Caco-2 (cell line): ENCODE results near the gene TMA7. TPM values are rescaled to one million over a fixed set of nuclear protein-coding genes. Genes with fewer than 3 reads are reported as not detected.
"Not testable (repeated sequence)": the region's sequence is repeated elsewhere in the genome, so short reads cannot be mapped to it uniquely, and the experiment has no call there.

Experiments
- BruUV-seq: library from RNA; stranded (reverse); fragments of 400-500 nt; replicated peaks from 2 replicates; lab custom pipeline; 2021; lab: Mats Ljungman, UMichigan
- CTCF ChIA-PET: fragments of 300-600 bp; sonication (Branson Sonifier 250); formaldehyde crosslinking; loops from one replicate; lab custom pipeline; 2022; ENCODE audit warnings: antibody characterized with exemption; lab: Charles Lee
- POLR2A ChIA-PET: fragments of 300-600 bp; sonication (Branson Sonifier 250); formaldehyde crosslinking; loops from one replicate; lab custom pipeline; 2022; ENCODE audit warnings: antibody characterized with exemption; lab: Charles Lee
- DNase-seq, 2 experiments: peaks; one replicate each; pipeline versions ENCODE4 v3.0.0 to v3.0.0-alpha.2; 2020 to 2022
- H3K27me3 ChIP-seq: replicated peaks from 2 replicates; pipeline ENCODE4 v1.6.0; 2011; ENCODE audit warnings: low read length; ENCODE audit not compliant: control insufficient read depth, insufficient read depth
- H3K36me3 ChIP-seq: 2 replicates; pipeline ENCODE4 v1.5.1; 2011; ENCODE audit warnings: low read length; ENCODE audit not compliant: control insufficient read depth, insufficient read depth
- H3K4me1 ChIP-seq: fragments of 250-450 bp; sonication (Bioruptor Pico); 2 replicates; pipeline ENCODE4 v1.5.1; 2020; ENCODE audit warnings: mild to moderate bottlenecking
- H3K4me3 ChIP-seq: 2 replicates; pipeline ENCODE4 v1.5.1; 2011; ENCODE audit warnings: low read depth, mild to moderate bottlenecking, control low read depth, low read length
- H3K9me3 ChIP-seq: fragments of 250-450 bp; sonication (Bioruptor Pico); 2 replicates; pipeline ENCODE4 v1.5.1; 2020; ENCODE audit warnings: mild to moderate bottlenecking, moderate library complexity
- H3K27ac Mint-ChIP-seq: one replicate; pipeline ENCODE4 v1.8.0; 2022; ENCODE audit warnings: mixed read lengths; ENCODE audit not compliant: unreplicated experiment
- H3K27me3 Mint-ChIP-seq: one replicate; pipeline ENCODE4 v1.8.0; 2022; ENCODE audit warnings: mixed read lengths; ENCODE audit not compliant: insufficient read depth, unreplicated experiment
- H3K36me3 Mint-ChIP-seq: one replicate; pipeline ENCODE4 v1.8.0; 2022; ENCODE audit warnings: mild to moderate bottlenecking, mixed read lengths; ENCODE audit not compliant: insufficient read depth, unreplicated experiment
- H3K4me1 Mint-ChIP-seq: one replicate; pipeline ENCODE4 v1.8.0; 2022; ENCODE audit warnings: low read depth, mixed read lengths; ENCODE audit not compliant: unreplicated experiment
- H3K4me3 Mint-ChIP-seq: one replicate; pipeline ENCODE4 v1.8.0; 2022; ENCODE audit warnings: mild to moderate bottlenecking, moderate library complexity, mixed read lengths; ENCODE audit not compliant: unreplicated experiment
- H3K9me3 Mint-ChIP-seq: one replicate; pipeline ENCODE4 v1.8.0; 2022; ENCODE audit warnings: mixed read lengths; ENCODE audit not compliant: unreplicated experiment
- intact Hi-C: fragments of 100-400 bp; cut with micrococcal nuclease; formaldehyde crosslinking; loops from one replicate; pipeline ENCODE4 v1.10.0; 2022; ENCODE audit not compliant: unreplicated experiment
- total RNA-seq: library from RNA; stranded (reverse); gene quantifications from 2 replicates; pipeline ENCODE4 v1.2.3, GENCODE V29; 2022
- TF ChIP-seq, protein P1 (sequence below), 2 experiments: fragments of 200-600 bp in 1 of 2; IDR thresholded peaks; 1 replicate in 1 of 2; 2 replicates in 1 of 2; pipeline versions ENCODE4 v1.5.1 to v1.8.0; 2011 to 2022; ENCODE audit warnings: antibody characterized with exemption in 1 of 2, control low read depth in 1 of 2, inconsistent platforms in 1 of 2, low read depth in 1 of 2, low read length in 1 of 2, mild to moderate bottlenecking in 1 of 2, moderate library complexity in 1 of 2; ENCODE audit not compliant: insufficient read depth in 1 of 2, severe bottlenecking in 1 of 2, unreplicated experiment in 1 of 2

Gene TMA7
- total RNA-seq, 1 experiment from 2014 or later: 205 TPM

DNA sequence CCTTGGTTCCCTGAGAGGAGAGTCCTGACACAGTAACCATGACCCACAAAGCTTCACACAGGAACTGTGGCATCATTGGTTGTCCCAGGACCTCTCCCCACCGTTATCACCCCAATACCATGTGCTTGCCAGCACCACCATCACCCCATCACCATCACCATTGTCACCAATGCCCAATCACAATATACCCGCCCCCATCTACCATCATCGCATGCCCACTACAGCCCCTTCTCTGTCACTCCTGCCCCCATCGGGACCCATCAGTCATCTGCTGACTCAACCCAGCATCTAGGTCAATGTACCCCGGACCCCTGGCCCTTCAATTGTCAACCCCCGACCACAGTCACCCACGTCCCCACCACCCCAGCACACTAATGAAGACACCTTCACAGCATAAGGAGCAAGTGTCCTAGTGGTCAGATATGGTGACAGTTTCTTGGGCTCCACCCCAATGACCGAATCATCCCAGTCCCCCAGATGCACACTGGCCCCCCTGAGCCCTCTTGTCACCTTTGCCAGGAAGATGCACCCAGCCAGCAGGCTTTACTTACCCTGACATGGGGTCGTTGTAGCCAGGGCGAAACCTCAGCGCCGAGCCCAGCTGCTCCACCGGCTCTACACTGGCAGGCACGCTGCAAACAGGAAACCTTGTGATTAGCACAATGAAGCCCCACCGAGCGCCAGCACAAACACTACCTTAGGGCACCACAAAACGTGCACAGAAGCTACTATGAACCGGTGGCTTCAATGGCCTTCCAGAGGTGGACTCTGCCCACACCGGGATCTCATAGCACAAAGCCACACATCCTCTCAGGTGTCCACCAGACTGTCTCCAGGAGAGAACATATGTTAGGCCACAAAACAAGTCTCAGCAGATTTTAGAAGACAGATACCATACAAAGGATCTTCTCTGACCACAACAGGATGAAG, 38.8 kb downstream of the TMA7 start:
- no peaks in the 10 kb centered on the region for H3K9me3 Mint-ChIP-seq
- Histone ChIP-seq H3K36me3 (no peaks in the 10 kb centered on the region), H3K27me3 (no peaks in the 10 kb centered on the region), H3K4me3 (no peak overlapping the region), H3K9me3 (no peaks in the 10 kb centered on the region), H3K4me1 (peaks cover 12% of the 10 kb centered on the region; the same call in 1 of the 2 replicates)
- no peak for DNase-seq
- POLR2A ChIA-PET: no interaction called here
- TF ChIP-seq, protein P1, sequence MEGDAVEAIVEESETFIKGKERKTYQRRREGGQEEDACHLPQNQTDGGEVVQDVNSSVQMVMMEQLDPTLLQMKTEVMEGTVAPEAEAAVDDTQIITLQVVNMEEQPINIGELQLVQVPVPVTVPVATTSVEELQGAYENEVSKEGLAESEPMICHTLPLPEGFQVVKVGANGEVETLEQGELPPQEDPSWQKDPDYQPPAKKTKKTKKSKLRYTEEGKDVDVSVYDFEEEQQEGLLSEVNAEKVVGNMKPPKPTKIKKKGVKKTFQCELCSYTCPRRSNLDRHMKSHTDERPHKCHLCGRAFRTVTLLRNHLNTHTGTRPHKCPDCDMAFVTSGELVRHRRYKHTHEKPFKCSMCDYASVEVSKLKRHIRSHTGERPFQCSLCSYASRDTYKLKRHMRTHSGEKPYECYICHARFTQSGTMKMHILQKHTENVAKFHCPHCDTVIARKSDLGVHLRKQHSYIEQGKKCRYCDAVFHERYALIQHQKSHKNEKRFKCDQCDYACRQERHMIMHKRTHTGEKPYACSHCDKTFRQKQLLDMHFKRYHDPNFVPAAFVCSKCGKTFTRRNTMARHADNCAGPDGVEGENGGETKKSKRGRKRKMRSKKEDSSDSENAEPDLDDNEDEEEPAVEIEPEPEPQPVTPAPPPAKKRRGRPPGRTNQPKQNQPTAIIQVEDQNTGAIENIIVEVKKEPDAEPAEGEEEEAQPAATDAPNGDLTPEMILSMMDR (IDR thresholded peaks at IDR 0.05; ENCODE audit: insufficient read depth in 1 of 2, low read depth in 1 of 2, low read length in 1 of 2, severe bottlenecking in 1 of 2, unreplicated experiment in 1 of 2): no peak
- intact Hi-C loops: no loop called here
- H3K4me1 Mint-ChIP-seq: peaks cover 13% of the 10 kb centered on the region
- no TSS peak for BruUV-seq
- CTCF ChIA-PET: no interaction called here
- no peak overlapping the region for H3K4me3 Mint-ChIP-seq
- H3K36me3 Mint-ChIP-seq: peaks cover 5% of the 10 kb centered on the region
- H3K27me3 Mint-ChIP-seq: no peaks in the 10 kb centered on the region
- H3K27ac Mint-ChIP-seq: peak overlapping the region; percentile 12

DNA sequence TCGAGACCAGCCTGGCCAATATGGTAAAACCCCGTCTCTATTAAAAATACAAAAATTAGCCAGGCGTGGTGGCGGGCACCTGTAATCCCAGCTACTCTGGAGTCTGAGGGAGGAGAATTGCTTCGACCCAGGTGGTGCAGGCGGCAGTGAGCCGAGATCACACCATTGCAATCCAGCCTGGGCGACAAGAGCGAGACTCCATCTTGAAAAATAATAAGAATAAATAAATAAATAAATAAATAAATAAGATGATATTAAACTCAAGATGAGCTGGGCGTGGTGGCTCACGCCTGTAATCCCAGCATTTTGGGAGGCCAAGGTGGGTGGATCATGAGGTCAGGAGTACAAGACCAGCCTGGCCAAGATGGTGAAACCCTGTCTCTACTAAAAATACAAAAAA, 40.8 kb downstream of the TMA7 start:
- H3K4me1 Mint-ChIP-seq, H3K4me3 Mint-ChIP-seq, BruUV-seq, H3K27me3 Mint-ChIP-seq, H3K36me3 Mint-ChIP-seq, POLR2A ChIA-PET, H3K9me3 ChIP-seq, H3K27me3 ChIP-seq, H3K36me3 ChIP-seq, CTCF ChIA-PET, H3K4me3 ChIP-seq, H3K9me3 Mint-ChIP-seq, DNase-seq, H3K4me1 ChIP-seq, intact Hi-C loops, H3K27ac Mint-ChIP-seq: not testable (repeated sequence)

DNA sequence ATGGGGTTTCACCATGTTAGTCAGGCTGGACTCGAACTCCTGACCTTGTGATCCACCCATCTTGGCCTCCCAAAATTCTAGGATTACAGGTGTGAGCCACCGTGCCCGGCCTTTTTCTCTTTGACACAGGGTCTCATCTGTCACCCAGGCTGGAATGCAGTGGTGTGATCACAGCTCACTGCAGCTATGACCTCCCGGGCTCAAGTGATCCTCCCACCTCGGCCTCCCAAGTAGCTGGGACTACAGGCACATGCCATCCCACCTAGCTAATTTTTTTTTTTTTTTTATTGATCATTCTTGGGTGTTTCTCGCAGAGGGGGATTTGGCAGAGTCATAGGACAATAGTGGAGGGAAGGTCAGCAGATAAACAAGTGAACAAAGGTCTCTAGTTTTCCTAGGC, 42.8 kb downstream of the TMA7 start:
- H3K9me3 Mint-ChIP-seq, POLR2A ChIA-PET, H3K36me3 Mint-ChIP-seq, H3K27me3 Mint-ChIP-seq, H3K36me3 ChIP-seq, H3K27me3 ChIP-seq, BruUV-seq, H3K27ac Mint-ChIP-seq, H3K4me3 Mint-ChIP-seq, H3K4me1 ChIP-seq, DNase-seq, H3K4me1 Mint-ChIP-seq, H3K9me3 ChIP-seq, H3K4me3 ChIP-seq, intact Hi-C loops: not testable (repeated sequence)
- CTCF ChIA-PET: interaction anchor here (1.2 kb wide), 1 partner anchor 9 kb away, joined by 5 read pairs; no protein-coding TSS in a partner anchor

DNA sequence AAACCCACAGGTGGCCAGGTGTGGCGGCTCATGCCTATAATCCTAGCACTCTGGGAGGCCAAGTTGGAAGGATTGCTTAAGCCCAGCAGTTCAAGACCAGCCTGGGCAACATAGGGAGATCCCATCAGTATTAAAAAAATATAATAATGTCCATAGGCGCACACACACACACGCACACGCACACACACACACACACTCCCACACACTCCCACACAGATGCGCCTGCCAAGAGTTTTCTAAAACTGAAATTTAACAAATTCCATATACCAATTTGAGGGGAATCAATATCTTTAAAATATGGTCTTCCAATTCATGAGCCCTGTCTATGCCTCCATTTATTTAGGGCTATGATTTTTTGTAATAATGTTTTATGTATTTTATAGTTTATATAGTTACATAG, 46.9 kb downstream of the TMA7 start:
- H3K36me3 ChIP-seq: no peaks in the 10 kb centered on the region
- no peaks in the 10 kb centered on the region for H3K36me3 Mint-ChIP-seq
- H3K4me1 Mint-ChIP-seq: no peaks in the 10 kb centered on the region
- H3K9me3 Mint-ChIP-seq: no peaks in the 10 kb centered on the region
- no peak overlapping the region for H3K27ac Mint-ChIP-seq
- no peak overlapping the region for H3K4me3 ChIP-seq
- BruUV-seq: no TSS peak
- no peaks in the 10 kb centered on the region for H3K27me3 Mint-ChIP-seq
- no peaks in the 10 kb centered on the region for H3K9me3 ChIP-seq
- intact Hi-C loops: no loop called here
- no peaks in the 10 kb centered on the region for H3K27me3 ChIP-seq
- H3K4me1 ChIP-seq: no peaks in the 10 kb centered on the region
- POLR2A ChIA-PET: no interaction called here
- CTCF ChIA-PET: no interaction called here
- DNase-seq: no peak
- H3K4me3 Mint-ChIP-seq: no peak overlapping the region
- TF ChIP-seq, protein P1 (IDR thresholded peaks at IDR 0.05; ENCODE audit: insufficient read depth in 1 of 2, low read depth in 1 of 2, low read length in 1 of 2, severe bottlenecking in 1 of 2, unreplicated experiment in 1 of 2): no peak
